Hematopoietic multipotent progenitor cell treated with erythropoietin and hydrocortisone succinate and interleukin-3 and kit ligand, for 4 days (in vitro differentiated cells): ENCODE data around the gene ARHGEF16.

ENCODE experiments used
- DNase-seq: peaks from one replicate; pipeline ENCODE4 v3.0.0-alpha.2; 2015

The ARHGEF16 gene

GRCh38 chr1:3521426-3521825, 67.0 kb downstream of the ARHGEF16 start:
- no peak for DNase-seq

DNA sequence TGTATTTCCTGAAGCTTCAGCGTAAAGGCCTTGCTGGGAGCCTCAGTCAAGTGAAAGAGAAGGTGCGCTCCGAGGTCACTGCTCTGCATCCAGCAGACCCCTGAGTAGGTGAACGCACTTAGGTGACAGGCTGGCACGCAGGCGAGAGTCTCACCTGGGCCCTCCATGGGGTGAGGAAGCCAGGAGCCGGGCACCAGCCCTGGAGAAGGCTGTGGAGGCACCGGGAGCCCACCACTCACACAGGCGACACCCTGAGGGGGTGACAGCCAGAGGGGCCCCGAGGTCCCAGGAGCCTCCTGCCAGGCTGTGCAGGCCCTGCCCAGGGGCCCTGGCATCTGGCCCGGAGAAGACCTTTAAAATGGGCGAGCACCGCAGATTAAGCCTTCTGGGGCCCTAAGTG, 67.6 kb downstream of the ARHGEF16 start:
- DNase-seq = no peak

DNA sequence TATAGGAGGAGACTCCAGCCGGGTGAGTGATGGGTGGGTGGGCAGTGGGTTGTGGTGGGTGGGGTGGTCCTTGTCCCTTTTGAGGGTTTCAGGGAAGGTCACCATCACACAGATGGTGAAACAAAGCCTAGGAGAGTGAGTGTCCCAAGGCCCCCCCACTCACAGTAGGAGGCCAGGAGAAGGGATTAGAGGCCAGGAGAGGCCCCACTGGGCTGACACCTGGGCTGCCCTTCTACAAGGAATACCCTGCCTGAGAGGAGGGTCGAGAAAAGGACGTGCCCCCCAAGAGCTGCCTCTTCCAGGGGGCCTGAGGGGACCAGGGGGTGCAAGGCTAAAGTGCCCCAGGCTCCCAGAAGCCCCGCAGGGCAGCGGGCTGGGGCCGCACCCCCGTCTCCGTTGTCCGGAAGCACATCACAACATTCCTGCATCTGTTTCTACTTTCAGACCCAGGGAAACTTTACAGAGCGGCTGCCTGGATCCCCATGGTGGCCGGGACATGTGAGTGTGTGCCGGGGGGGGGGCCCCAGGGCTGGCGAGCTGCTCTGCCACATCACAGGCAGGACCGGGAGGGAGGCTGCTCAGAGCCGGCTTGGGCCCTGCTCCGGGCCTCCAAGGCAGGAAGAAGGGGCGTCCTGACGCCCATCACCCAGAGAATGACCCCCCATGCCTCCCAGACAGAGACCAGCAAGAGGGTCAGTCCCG, 68.2 kb downstream of the ARHGEF16 start:
- no peak for DNase-seq

GRCh38 chr1:3523980-3524379, 69.5 kb downstream of the ARHGEF16 start:
- no peak for DNase-seq

GRCh38 chr1:3524556-3525203, 70.2 kb downstream of the ARHGEF16 start:
- DNase-seq = no peak

DNA sequence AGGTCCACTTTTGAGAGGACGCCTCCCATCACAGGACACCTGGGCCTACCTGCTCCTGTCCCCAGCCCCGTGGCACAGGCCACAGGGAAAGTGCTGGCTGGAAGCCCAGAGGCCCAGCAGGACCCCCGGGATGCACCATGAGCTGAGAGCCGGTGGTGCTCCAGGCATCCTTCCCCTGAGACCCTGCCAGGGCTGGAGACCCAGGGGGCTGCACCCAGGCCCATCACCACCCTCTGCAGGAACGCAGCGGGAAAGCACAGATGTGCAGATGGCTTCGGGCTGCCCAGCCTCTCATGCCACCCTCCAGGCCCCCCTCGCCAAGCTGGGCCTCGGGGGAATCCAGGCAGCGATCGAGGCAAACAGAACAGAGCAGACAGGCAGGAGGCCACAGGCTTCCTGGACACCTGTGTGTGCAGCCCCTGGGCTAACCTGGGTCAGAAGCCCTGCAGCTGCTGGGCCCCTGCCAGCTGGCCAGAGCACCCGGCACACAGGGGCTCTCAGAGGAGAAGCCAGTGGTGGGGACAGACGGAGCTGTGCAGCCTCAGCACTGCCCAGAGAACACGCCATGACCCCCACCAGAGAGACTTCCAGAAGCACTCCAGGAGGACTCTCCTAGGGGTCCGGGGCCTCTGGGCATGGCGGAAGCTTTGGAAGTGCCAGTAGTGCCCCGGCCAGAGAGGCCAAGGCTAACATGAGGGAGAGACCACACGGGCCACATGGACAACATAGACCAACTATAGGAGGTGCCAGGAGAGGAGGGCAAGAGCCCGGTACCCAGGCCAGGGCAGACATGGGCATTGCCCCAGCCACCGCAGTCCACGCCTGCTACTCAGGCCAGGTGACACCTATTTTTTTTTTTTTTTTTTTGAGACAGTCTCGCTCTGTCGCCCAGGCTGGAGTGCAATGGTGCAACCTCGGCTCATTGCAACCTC, 71.4 kb downstream of the ARHGEF16 start:
- no peak for DNase-seq

- no peak for DNase-seq
Observed at GRCh38 chr1:3527774-3528173, 73.3 kb downstream of the ARHGEF16 start.

GRCh38 chr1:3529099-3529729, 74.7 kb downstream of the ARHGEF16 start:
- DNase-seq = no peak

DNA sequence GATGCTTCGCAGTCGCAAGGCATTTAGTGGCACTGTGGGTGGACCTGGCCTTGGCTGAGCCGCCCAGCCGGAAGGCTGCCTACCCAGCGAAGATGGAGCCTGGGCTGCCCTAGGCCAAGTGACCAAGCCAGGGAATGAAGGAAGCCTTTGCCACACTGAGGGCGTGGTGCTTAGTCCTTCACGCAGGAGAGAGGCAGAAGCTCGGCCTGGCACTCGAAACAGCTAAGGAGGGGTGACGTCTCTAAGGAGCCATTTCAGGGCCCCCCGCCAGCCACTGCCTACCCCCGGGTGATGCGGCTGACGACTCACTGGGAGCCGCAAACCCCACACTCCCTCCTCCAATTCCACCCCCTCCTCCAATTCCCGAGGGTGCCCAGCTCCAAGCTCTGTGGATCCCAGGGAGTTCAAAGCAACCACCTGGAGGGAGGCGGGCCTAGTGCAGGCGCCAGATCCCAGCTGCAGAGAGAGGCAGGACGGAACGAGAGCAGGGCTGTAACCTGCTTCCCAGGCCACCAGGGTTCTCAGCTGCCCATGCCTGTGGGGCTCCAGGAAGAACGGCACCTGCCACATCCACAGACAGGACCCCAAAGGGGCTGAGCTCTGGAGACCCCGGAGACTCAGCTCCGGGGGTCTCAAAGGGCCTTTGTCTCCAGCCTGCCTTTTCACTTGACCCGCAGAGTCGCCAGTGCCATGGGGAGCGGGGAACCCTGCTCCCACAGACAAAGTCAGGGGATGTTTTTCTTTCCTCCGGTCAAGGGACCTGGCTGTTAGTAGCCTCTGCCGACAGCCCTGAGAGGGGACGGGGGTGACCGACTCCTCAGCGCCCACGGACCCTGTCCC, 75.8 kb downstream of the ARHGEF16 start:
- DNase-seq = peak; percentile 41
